Panc1 (cell line): ENCODE measurements around the gene DR1. TPM values are rescaled to one million over a fixed set of nuclear protein-coding genes. Genes with fewer than 3 reads are reported as not detected.

Source experiments
- ATAC-seq: fragments of 200-7000 bp; cut with Tn5 transposase; 2 replicates; pipeline ENCODE4 v1.9.1; 2020; ENCODE audit warnings: mild to moderate bottlenecking, moderate library complexity
- BruUV-seq: library from RNA; stranded (reverse); fragments of 400-500 nt; replicated peaks from 2 replicates; lab custom pipeline; 2021; lab: Mats Ljungman, UMichigan
- CTCF ChIA-PET: fragments of 300-600 bp; sonication (Branson Sonifier 250); formaldehyde crosslinking; loops from one replicate; lab custom pipeline; 2022; ENCODE audit warnings: antibody characterized with exemption; lab: Charles Lee
- POLR2A ChIA-PET: fragments of 300-600 bp; sonication (Branson Sonifier 250); formaldehyde crosslinking; loops from one replicate; lab custom pipeline; 2022; ENCODE audit warnings: antibody characterized with exemption; lab: Charles Lee
- DNase-seq: peaks from one replicate; pipeline ENCODE4 v3.0.0-alpha.2; 2010; ENCODE audit warnings: low read depth, low spot score
- H3K27ac ChIP-seq: 2 replicates; pipeline ENCODE4 v1.5.1; 2011; ENCODE audit warnings: mild to moderate bottlenecking, low read length, inconsistent platforms
- H3K27me3 ChIP-seq: fragments of 200-500 bp; sonication (Bioruptor generic); 2 replicates; pipeline ENCODE4 v1.6.0; 2014; ENCODE audit warnings: low read length, inconsistent platforms; ENCODE audit not compliant: control insufficient read depth, insufficient read depth
- H3K36me3 ChIP-seq: fragments of 200-500 bp; sonication (Bioruptor generic); 2 replicates; pipeline ENCODE4 v1.5.1; 2014; ENCODE audit warnings: inconsistent platforms, mild to moderate bottlenecking, low read length, moderate library complexity; ENCODE audit not compliant: control insufficient read depth, insufficient read depth
- H3K4me1 ChIP-seq: 2 replicates; pipeline ENCODE4 v1.5.1; 2011; ENCODE audit warnings: inconsistent platforms, mild to moderate bottlenecking, low read length, moderate library complexity; ENCODE audit not compliant: control insufficient read depth, insufficient read depth
- H3K4me3 ChIP-seq, 2 experiments: 2 replicates each; pipeline ENCODE4 v1.5.1; 2011 to 2012; ENCODE audit warnings: low read depth in 2 of 2, low read length in 2 of 2, mild to moderate bottlenecking in 2 of 2, inconsistent platforms in 1 of 2, moderate library complexity in 1 of 2
- H3K9me3 ChIP-seq: fragments of 200-500 bp; sonication (Bioruptor generic); 2 replicates; pipeline ENCODE4 v1.5.1; 2014; ENCODE audit warnings: low read depth, mild to moderate bottlenecking, inconsistent platforms, low read length, moderate library complexity; ENCODE audit not compliant: control insufficient read depth, insufficient read depth
- POLR2AphosphoS5 ChIP-seq: IDR thresholded peaks from 2 replicates; pipeline ENCODE4 v1.6.1; 2012; ENCODE audit warnings: mild to moderate bottlenecking, low read depth, low read length, moderate library complexity
- SIN3A ChIP-seq: IDR thresholded peaks from 2 replicates; pipeline ENCODE4 v1.6.1; 2012; ENCODE audit warnings: low read depth, mild to moderate bottlenecking, low read length, moderate library complexity, borderline replicate concordance; ENCODE audit not compliant: insufficient read depth
- TCF7L2 ChIP-seq: IDR thresholded peaks from 2 replicates; pipeline ENCODE4 v1.6.1; 2011; ENCODE audit warnings: mild to moderate bottlenecking, low read depth, low read length, inconsistent platforms
- in situ Hi-C: cut with HindIII; loops from 2 replicates; pipeline ENCODE4 v1.10.0; 2016; ENCODE audit warnings: low sequenced_read_pairs, low pct_unique_long_range_greater_than_20kb
- intact Hi-C: fragments of 100-400 bp; cut with micrococcal nuclease; formaldehyde crosslinking; loops from one replicate; pipeline ENCODE4 v1.10.0; 2022; ENCODE audit not compliant: unreplicated experiment
- total RNA-seq: library from RNA; stranded (reverse); gene quantifications from one replicate; pipeline ENCODE4 v1.2.1, GENCODE V29; 2021; ENCODE audit not compliant: unreplicated experiment
- TF ChIP-seq, protein P1 (sequence below), 2 experiments: IDR thresholded peaks; 2 replicates each; pipeline ENCODE4 v1.6.1; 2011 to 2012; ENCODE audit warnings: low read depth in 2 of 2, control low read depth in 1 of 2, low read length in 1 of 2, mild to moderate bottlenecking in 1 of 2, moderate library complexity in 1 of 2; ENCODE audit not compliant: insufficient read depth in 1 of 2
- TF ChIP-seq, protein P2 (sequence below): fragments of 450-650 bp; IDR thresholded peaks from 2 replicates; pipeline ENCODE4 v1.5.1; 2017; ENCODE audit warnings: mild to moderate bottlenecking

DR1 gene
- total RNA-seq, 1 experiment from 2014 or later = 39.0 TPM

DNA sequence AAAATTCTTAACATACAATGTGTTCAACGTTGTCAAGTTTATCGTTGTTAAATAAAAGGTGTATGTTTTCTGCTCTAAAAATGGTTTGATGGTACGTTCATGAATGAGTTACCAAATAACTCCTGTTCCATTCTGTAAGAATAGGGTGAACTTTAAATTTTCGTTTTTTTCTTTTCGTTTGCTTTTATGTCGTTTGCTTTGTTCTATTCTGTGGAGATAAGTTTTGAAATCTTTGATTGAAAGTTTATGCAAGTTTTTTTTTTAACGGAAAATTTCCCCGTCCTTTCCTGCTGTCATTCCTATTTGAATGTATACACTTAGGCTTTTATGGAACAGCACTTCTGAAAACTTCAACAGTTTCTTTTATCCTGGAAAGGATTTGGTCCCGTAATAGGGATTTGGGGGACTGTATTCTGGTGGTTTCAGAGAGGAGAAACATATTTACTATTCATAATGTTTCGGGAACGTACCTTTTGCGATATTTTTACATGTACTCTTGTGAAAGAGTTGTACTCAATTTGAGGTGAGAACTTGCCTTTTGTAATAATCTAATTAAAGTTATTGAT is 1.7 kb downstream of the DR1 start:
- Histone ChIP-seq H3K9me3 (no peaks in the 10 kb centered on the region), H3K4me3 (peak overlapping the region; percentile 87 to 96), H3K27me3 (no peaks in the 10 kb centered on the region), H3K27ac (peak overlapping the region; percentile 97), H3K4me1 (peaks cover 5% of the 10 kb centered on the region), H3K36me3 (peaks cover 3% of the 10 kb centered on the region)
- in situ Hi-C loops = no loop called here
- CTCF ChIA-PET = no interaction called here
- DNase-seq (no peak), ATAC-seq (no peak)
- POLR2A ChIA-PET = no interaction called here
- no TSS peak for BruUV-seq
- TF ChIP-seq, protein P1, sequence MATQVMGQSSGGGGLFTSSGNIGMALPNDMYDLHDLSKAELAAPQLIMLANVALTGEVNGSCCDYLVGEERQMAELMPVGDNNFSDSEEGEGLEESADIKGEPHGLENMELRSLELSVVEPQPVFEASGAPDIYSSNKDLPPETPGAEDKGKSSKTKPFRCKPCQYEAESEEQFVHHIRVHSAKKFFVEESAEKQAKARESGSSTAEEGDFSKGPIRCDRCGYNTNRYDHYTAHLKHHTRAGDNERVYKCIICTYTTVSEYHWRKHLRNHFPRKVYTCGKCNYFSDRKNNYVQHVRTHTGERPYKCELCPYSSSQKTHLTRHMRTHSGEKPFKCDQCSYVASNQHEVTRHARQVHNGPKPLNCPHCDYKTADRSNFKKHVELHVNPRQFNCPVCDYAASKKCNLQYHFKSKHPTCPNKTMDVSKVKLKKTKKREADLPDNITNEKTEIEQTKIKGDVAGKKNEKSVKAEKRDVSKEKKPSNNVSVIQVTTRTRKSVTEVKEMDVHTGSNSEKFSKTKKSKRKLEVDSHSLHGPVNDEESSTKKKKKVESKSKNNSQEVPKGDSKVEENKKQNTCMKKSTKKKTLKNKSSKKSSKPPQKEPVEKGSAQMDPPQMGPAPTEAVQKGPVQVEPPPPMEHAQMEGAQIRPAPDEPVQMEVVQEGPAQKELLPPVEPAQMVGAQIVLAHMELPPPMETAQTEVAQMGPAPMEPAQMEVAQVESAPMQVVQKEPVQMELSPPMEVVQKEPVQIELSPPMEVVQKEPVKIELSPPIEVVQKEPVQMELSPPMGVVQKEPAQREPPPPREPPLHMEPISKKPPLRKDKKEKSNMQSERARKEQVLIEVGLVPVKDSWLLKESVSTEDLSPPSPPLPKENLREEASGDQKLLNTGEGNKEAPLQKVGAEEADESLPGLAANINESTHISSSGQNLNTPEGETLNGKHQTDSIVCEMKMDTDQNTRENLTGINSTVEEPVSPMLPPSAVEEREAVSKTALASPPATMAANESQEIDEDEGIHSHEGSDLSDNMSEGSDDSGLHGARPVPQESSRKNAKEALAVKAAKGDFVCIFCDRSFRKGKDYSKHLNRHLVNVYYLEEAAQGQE (IDR thresholded peaks at IDR 0.05; ENCODE audit: insufficient read depth in 1 of 2, low read depth in 2 of 2, low read length in 1 of 2) = no peak
- TF ChIP-seq SIN3A = no peak
- TF ChIP-seq, protein P2, sequence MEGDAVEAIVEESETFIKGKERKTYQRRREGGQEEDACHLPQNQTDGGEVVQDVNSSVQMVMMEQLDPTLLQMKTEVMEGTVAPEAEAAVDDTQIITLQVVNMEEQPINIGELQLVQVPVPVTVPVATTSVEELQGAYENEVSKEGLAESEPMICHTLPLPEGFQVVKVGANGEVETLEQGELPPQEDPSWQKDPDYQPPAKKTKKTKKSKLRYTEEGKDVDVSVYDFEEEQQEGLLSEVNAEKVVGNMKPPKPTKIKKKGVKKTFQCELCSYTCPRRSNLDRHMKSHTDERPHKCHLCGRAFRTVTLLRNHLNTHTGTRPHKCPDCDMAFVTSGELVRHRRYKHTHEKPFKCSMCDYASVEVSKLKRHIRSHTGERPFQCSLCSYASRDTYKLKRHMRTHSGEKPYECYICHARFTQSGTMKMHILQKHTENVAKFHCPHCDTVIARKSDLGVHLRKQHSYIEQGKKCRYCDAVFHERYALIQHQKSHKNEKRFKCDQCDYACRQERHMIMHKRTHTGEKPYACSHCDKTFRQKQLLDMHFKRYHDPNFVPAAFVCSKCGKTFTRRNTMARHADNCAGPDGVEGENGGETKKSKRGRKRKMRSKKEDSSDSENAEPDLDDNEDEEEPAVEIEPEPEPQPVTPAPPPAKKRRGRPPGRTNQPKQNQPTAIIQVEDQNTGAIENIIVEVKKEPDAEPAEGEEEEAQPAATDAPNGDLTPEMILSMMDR = no peak
- TF ChIP-seq TCF7L2 = no peak
- TF ChIP-seq POLR2AphosphoS5 = no peak
- intact Hi-C loops = no loop called here

DNA sequence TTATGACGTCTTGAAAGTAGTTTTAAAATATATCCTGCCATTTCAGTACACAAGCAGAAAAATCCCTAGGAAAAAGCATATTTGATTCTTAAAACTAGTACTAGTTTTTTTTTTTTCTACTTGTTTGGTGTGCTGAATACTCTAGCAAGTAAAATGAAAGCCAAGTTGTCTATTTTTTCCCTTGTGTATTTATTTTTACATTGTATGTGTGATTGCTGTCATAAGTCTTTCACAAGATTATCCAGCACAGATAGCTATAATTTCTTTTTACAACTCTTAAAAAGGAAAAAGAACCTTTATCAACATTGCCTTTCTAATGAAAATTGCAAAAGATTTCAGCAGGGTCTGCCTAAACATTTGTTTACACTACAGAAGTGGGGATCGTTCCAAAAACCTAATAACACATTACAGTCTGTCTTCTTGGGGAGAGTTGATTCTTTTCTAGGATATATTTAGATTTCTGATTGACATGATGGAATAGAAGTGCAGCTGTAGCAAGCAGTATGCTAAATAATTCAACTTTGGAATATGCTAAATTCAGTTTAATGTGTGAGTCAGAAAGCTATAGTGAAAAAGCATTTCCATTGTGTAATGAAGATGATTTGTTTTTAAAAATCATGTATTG is 2.5 kb downstream of the DR1 start:
- no peaks in the 10 kb centered on the region for H3K9me3 ChIP-seq
- ChIA-PET POLR2A (interaction anchor here (0.7 kb wide), 1 partner anchor 76 kb away, joined by 4 read pairs; no protein-coding TSS in a partner anchor), CTCF (no interaction called here)
- DNase-seq (no peak), ATAC-seq (no peak)
- intact Hi-C loops (no loop called here), in situ Hi-C loops (no loop called here)
- peak overlapping the region; percentile 87 to 96; a peak in 3 of 4 replicates for H3K4me3 ChIP-seq
- no TSS peak for BruUV-seq
- peaks cover 3% of the 10 kb centered on the region for H3K36me3 ChIP-seq
- H3K27ac ChIP-seq = peak overlapping the region; percentile 97; the same call in 1 of the 2 replicates
- TF ChIP-seq SIN3A (no peak), POLR2AphosphoS5 (no peak), TCF7L2 (no peak)
- TF ChIP-seq, protein P1 (IDR thresholded peaks at IDR 0.05; ENCODE audit: insufficient read depth in 1 of 2, low read depth in 2 of 2, low read length in 1 of 2) = no peak
- TF ChIP-seq, protein P2 = no peak
- H3K4me1 ChIP-seq = peaks cover 5% of the 10 kb centered on the region
- H3K27me3 ChIP-seq = no peaks in the 10 kb centered on the region
